K562 (cell line): ENCODE data around the gene CPNE6. TPM values are rescaled to one million over a fixed set of nuclear protein-coding genes. Genes with fewer than 3 reads are reported as not detected.

Experiments used
- ARNT ChIP-seq, 2 experiments: fragments of 450-650 bp; IDR thresholded peaks; 2 replicates each; pipeline ENCODE4 v1.6.1; 2016; ENCODE audit warnings: mild to moderate bottlenecking in 1 of 2
- E4F1 ChIP-seq: fragments of 250-450 bp; sonication (Bioruptor Pico); IDR thresholded peaks from 2 replicates; pipeline ENCODE4 v1.5.0; 2021; ENCODE audit warnings: mild to moderate bottlenecking, borderline replicate concordance
- ELK1 ChIP-seq: sonication (generic); formaldehyde crosslinking; IDR thresholded peaks from 2 replicates; pipeline ENCODE4 v1.8.1; 2022; ENCODE audit warnings: missing genetic modification reagents
- HCFC1 ChIP-seq: IDR thresholded peaks from 2 replicates; pipeline ENCODE4 v1.6.1; 2012; ENCODE audit warnings: low read depth, low read length, improper control_type of control experiment
- HNRNPK ChIP-seq: fragments of 200-400 bp; formaldehyde crosslinking; IDR thresholded peaks from one replicate; pipeline ENCODE4 v1.6.1; 2018; ENCODE audit warnings: mild to moderate bottlenecking, low read depth, low read length; ENCODE audit not compliant: poor library complexity, severe bottlenecking
- KDM4B ChIP-seq, 2 experiments: fragments of 450-650 bp in 1 of 2; sonication (generic) in 1 of 2; IDR thresholded peaks; 2 replicates each; pipeline ENCODE4 v1.6.1; 2016 to 2017; ENCODE audit warnings: borderline replicate concordance in 2 of 2, antibody characterized with exemption in 1 of 2, low read depth in 1 of 2, mild to moderate bottlenecking in 1 of 2
- KHSRP ChIP-seq: fragments of 450-650 bp; IDR thresholded peaks from 2 replicates; pipeline ENCODE4 v1.6.1; 2017
- L3MBTL2 ChIP-seq: fragments of 450-650 bp; IDR thresholded peaks from 2 replicates; pipeline ENCODE4 v1.6.1; 2016; ENCODE audit warnings: mild to moderate bottlenecking, moderate library complexity
- MEF2A ChIP-seq: IDR thresholded peaks from 2 replicates; pipeline ENCODE4 v1.6.1; 2011; ENCODE audit warnings: low read depth, mild to moderate bottlenecking, low read length, moderate library complexity; ENCODE audit not compliant: control insufficient read depth
- POLR2A ChIP-seq: fragments of 450-650 bp; conservative IDR thresholded peaks from 2 replicates; pipeline ENCODE4 v1.6.1; 2016
- POLR2B ChIP-seq: fragments of 450-650 bp; IDR thresholded peaks from 2 replicates; pipeline ENCODE4 v1.6.1; 2018; ENCODE audit warnings: low read depth; ENCODE audit not compliant: partially characterized antibody
- POLR2G ChIP-seq: fragments of 200-400 bp; formaldehyde crosslinking; IDR thresholded peaks from 2 replicates; pipeline ENCODE4 v1.6.1; 2017; ENCODE audit warnings: low read depth, mild to moderate bottlenecking, antibody characterized with exemption, low read length, moderate library complexity
- PREB ChIP-seq: sonication (generic); formaldehyde crosslinking; IDR thresholded peaks from 2 replicates; pipeline ENCODE4 v1.8.1; 2023; ENCODE audit warnings: mild to moderate bottlenecking, missing genetic modification reagents
- PRPF4 ChIP-seq: fragments of 200-400 bp; formaldehyde crosslinking; IDR thresholded peaks from one replicate; pipeline ENCODE4 v1.6.1; 2017; ENCODE audit warnings: low read length, low read depth, mild to moderate bottlenecking; ENCODE audit not compliant: insufficient read depth, poor library complexity, severe bottlenecking
- RBFOX2 ChIP-seq: fragments of 200-400 bp; formaldehyde crosslinking; IDR thresholded peaks from 2 replicates; pipeline ENCODE4 v1.6.1; 2017; ENCODE audit warnings: low read depth, mild to moderate bottlenecking, low read length, moderate library complexity
- RBM14 ChIP-seq: fragments of 200-400 bp; formaldehyde crosslinking; IDR thresholded peaks from 2 replicates; pipeline ENCODE4 v1.6.1; 2018; ENCODE audit warnings: low read depth, mild to moderate bottlenecking, low read length, moderate library complexity, borderline replicate concordance; ENCODE audit not compliant: insufficient read depth
- RCOR1 ChIP-seq, 2 experiments: IDR thresholded peaks; 2 replicates each; pipeline ENCODE4 v1.6.1; 2012; ENCODE audit warnings: low read depth in 2 of 2, low read length in 2 of 2, borderline replicate concordance in 1 of 2, improper control_type of control experiment in 1 of 2
- TEAD2 ChIP-seq: fragments of 450-650 bp; IDR thresholded peaks from 2 replicates; pipeline ENCODE4 v1.6.1; 2016; ENCODE audit warnings: missing genetic modification characterization, control low read depth, missing compliant biosample characterization
- ZKSCAN8 ChIP-seq: fragments of 200-800 bp; sonication (Bioruptor generic); IDR thresholded peaks from 2 replicates; pipeline ENCODE4 v1.6.1; 2016; ENCODE audit warnings: missing genetic modification characterization, missing compliant biosample characterization
- ZNF583 ChIP-seq: fragments of 250-450 bp; sonication (Bioruptor Pico); IDR thresholded peaks from 2 replicates; pipeline ENCODE4 v1.4.0; 2020
- ZNF586 ChIP-seq: fragments of 450-650 bp; formaldehyde crosslinking; conservative IDR thresholded peaks from 2 replicates; pipeline ENCODE4 v1.4.0; 2020; ENCODE audit warnings: mild to moderate bottlenecking, moderate library complexity
- ZNF785 ChIP-seq: fragments of 250-450 bp; sonication (Bioruptor Pico); IDR thresholded peaks from 2 replicates; pipeline ENCODE4 v1.4.0; 2020; ENCODE audit warnings: mild to moderate bottlenecking
- polyA plus RNA-seq, 8 experiments: library from polyadenylated mRNA; depleted of rRNA in 4 of 8; stranded (reverse) in 5 of 8; unstranded in 3 of 8; fragments of >200 nt; fragmentation: Nextera tagmentation in 2 of 8; fragmentation: Illumina TruSeq in 1 of 8; extraction: Ambion mirVana in 2 of 8; extraction: Trizol in 1 of 8; gene quantifications; 2 replicates each; pipeline versions ENCODE4 v1.2.1 to v1.2.3, GENCODE V29; 2011 to 2014; ENCODE audit warnings: inconsistent platforms in 1 of 8, missing spikeins in 1 of 8
- total RNA-seq, 7 experiments: library from RNA; depleted of rRNA in 6 of 7; stranded (reverse); fragments of >200 nt in 6 of 7; fragmentation: Illumina TruSeq in 2 of 7; extraction: Trizol in 2 of 7; gene quantifications; 2 replicates each; pipeline versions ENCODE4 v1.2.1 to v1.2.3, GENCODE V29; 2011 to 2021; ENCODE audit warnings: low replicate concordance in 1 of 7
- TF ChIP-seq, protein P1 (sequence below): fragments of 250-450 bp; sonication (Bioruptor Pico); IDR thresholded peaks from 2 replicates; pipeline ENCODE4 v1.8.0; 2022; ENCODE audit warnings: inconsistent platforms

Gene CPNE6
- total and polyA plus RNA-seq, 9 of the 15 experiments (the other 6 are each of a cell fraction or from before 2014, with no cell fraction given), result not detected

DNA sequence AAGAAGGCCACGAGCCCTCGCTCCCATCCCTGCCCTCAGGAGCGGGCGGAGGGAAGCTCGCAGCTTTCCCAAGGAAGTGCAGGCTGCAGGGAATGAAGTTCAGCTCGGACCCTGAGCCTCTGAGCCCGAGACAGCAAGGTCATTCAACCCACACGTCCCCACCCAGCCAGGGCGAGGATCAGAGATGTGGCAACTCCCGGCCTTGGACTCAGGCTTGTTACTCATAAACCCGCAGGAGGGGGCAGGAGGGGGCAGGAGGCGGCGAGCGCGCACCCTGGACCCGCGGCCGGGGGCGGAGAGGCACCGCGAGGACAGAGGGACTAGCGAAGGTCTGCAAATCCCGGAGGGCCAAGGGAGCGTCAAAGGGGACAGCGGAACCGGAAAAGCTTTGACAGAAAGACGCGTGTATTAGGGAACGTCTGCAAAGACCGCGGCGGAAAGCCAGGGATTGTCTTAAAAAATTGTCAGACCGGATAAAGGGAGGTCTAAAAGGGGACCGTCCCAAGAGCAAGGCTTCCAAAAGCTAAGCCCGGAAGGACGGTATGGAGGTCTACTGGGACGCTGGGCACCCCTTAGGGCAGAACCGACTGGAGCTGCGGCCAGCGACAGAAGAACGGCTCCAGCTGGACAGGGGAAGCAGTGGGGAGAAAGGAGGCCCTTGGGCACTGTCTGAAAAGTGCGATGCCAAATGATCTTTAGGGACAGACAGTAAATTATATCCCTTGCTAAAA, 42.6 kb downstream of the CPNE6 start (continued):
- no peak for TF ChIP-seq ZKSCAN8 (CRISPR knock-in tag)
- TF ChIP-seq POLR2G, result peak; percentile 91
- no peak for TF ChIP-seq PRPF4
- no peak for TF ChIP-seq RCOR1 (IDR thresholded peaks at IDR 0.05; ENCODE audit: borderline replicate concordance in 1 of 2, low read depth in 2 of 2, low read length in 2 of 2)
- TF ChIP-seq POLR2B, result peak; percentile 65
- TF ChIP-seq RBM14, result no peak
- no peak for TF ChIP-seq ZNF583
- TF ChIP-seq RBFOX2, result peak; percentile 87
- TF ChIP-seq L3MBTL2, result peak; percentile 68; the same call in 1 of the 2 replicates
- no peak for TF ChIP-seq ZNF785 (CRISPR knock-in tag)
- no peak for TF ChIP-seq TEAD2 (tag)
- TF ChIP-seq HCFC1, result 0 out of 2 replicates have a peak, but pooled peaks have one; percentile 5
- TF ChIP-seq HNRNPK, result no peak
- TF ChIP-seq MEF2A, result no peak
- TF ChIP-seq ARNT (IDR thresholded peaks at IDR 0.05), result peak in 1 of 2 experiments; percentile 66; a peak in 1 of 4 replicates
- no peak for TF ChIP-seq ZNF586 (CRISPR knock-in tag)
- TF ChIP-seq KDM4B (IDR thresholded peaks at IDR 0.05; ENCODE audit: borderline replicate concordance in 2 of 2, low read depth in 1 of 2), result no peak
- TF ChIP-seq E4F1, result no peak
- TF ChIP-seq, protein P1, sequence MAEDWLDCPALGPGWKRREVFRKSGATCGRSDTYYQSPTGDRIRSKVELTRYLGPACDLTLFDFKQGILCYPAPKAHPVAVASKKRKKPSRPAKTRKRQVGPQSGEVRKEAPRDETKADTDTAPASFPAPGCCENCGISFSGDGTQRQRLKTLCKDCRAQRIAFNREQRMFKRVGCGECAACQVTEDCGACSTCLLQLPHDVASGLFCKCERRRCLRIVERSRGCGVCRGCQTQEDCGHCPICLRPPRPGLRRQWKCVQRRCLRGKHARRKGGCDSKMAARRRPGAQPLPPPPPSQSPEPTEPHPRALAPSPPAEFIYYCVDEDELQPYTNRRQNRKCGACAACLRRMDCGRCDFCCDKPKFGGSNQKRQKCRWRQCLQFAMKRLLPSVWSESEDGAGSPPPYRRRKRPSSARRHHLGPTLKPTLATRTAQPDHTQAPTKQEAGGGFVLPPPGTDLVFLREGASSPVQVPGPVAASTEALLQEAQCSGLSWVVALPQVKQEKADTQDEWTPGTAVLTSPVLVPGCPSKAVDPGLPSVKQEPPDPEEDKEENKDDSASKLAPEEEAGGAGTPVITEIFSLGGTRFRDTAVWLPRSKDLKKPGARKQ (CRISPR knock-in tag), result no peak
- no peak for TF ChIP-seq PREB (CRISPR knock-in tag)
- TF ChIP-seq POLR2A, result peak; percentile 88
- no peak for TF ChIP-seq ELK1 (CRISPR knock-in tag)
- TF ChIP-seq KHSRP, result no peak
